H9 (cell line): Measurements from ENCODE around the gene SPOUT1. TPM values are rescaled to one million over a fixed set of nuclear protein-coding genes. Genes with fewer than 3 reads are reported as not detected.

Source experiments
- DNase-seq: peaks from one replicate; pipeline ENCODE4 v3.0.0-alpha.2; 2017
- H2AFZ ChIP-seq: one replicate; pipeline ENCODE4 v1.6.1; 2013; ENCODE audit warnings: mild to moderate bottlenecking, low read length, control low read depth, moderate library complexity
- H2AK5ac ChIP-seq: 2 replicates; pipeline ENCODE4 v1.6.1; 2013; ENCODE audit warnings: low read length, control low read depth, mixed read lengths; ENCODE audit not compliant: insufficient read length
- H2BK120ac ChIP-seq: one replicate; pipeline ENCODE4 v1.6.1; 2013; ENCODE audit warnings: low read depth, mild to moderate bottlenecking, low read length, control low read depth, inconsistent platforms; ENCODE audit not compliant: poor library complexity, severe bottlenecking
- H2BK12ac ChIP-seq: 2 replicates; pipeline ENCODE4 v1.6.1; 2013; ENCODE audit warnings: low read length, control low read depth, mixed read lengths, low read depth; ENCODE audit not compliant: insufficient read length
- H2BK15ac ChIP-seq: 2 replicates; pipeline ENCODE4 v1.6.1; 2013; ENCODE audit warnings: low read depth, low read length, control low read depth
- H2BK20ac ChIP-seq: one replicate; pipeline ENCODE4 v1.6.1; 2013; ENCODE audit warnings: low read depth, mild to moderate bottlenecking, low read length, control low read depth, inconsistent platforms; ENCODE audit not compliant: poor library complexity, severe bottlenecking
- H2BK5ac ChIP-seq: 2 replicates; pipeline ENCODE4 v1.6.1; 2013; ENCODE audit warnings: low read length, control low read depth, mixed read lengths; ENCODE audit not compliant: insufficient read length
- H3K14ac ChIP-seq: 2 replicates; pipeline ENCODE4 v1.6.1; 2013; ENCODE audit warnings: low read length, control low read depth; ENCODE audit not compliant: insufficient read depth
- H3K18ac ChIP-seq: 2 replicates; pipeline ENCODE4 v1.6.1; 2013; ENCODE audit warnings: low read depth, mild to moderate bottlenecking, mixed read lengths, low read length, control low read depth; ENCODE audit not compliant: insufficient read length
- H3K23ac ChIP-seq: 2 replicates; pipeline ENCODE4 v1.6.1; 2013; ENCODE audit warnings: low read length, control low read depth, mixed read lengths, low read depth; ENCODE audit not compliant: insufficient read length
- H3K23me2 ChIP-seq: 2 replicates; pipeline ENCODE4 v1.6.1; 2013; ENCODE audit warnings: low read depth, mild to moderate bottlenecking, mixed read lengths, low read length, control low read depth; ENCODE audit not compliant: insufficient read length, poor library complexity, severe bottlenecking
- H3K27ac ChIP-seq: 2 replicates; pipeline ENCODE4 v1.5.1; 2013; ENCODE audit warnings: low read length, control low read depth, mixed read lengths, low read depth; ENCODE audit not compliant: insufficient read length
- H3K27me3 ChIP-seq: 2 replicates; pipeline ENCODE4 v1.6.1; 2013; ENCODE audit warnings: low read length, control low read depth, inconsistent platforms; ENCODE audit not compliant: insufficient read depth
- H3K4ac ChIP-seq: 2 replicates; pipeline ENCODE4 v1.6.1; 2013; ENCODE audit warnings: low read depth, mild to moderate bottlenecking, control low read depth, inconsistent platforms, low read length, moderate library complexity
- H3K4me1 ChIP-seq: 2 replicates; pipeline ENCODE4 v1.6.1; 2013; ENCODE audit warnings: low read length, control low read depth, inconsistent platforms; ENCODE audit not compliant: insufficient read depth
- H3K4me2 ChIP-seq: 2 replicates; pipeline ENCODE4 v1.6.1; 2013; ENCODE audit warnings: low read length, control low read depth, mixed read lengths; ENCODE audit not compliant: insufficient read length, insufficient read depth
- H3K56ac ChIP-seq: 2 replicates; pipeline ENCODE4 v1.6.1; 2013; ENCODE audit warnings: low read depth, mild to moderate bottlenecking, mixed read lengths, low read length, control low read depth; ENCODE audit not compliant: insufficient read length
- H3K79me1 ChIP-seq: 2 replicates; pipeline ENCODE4 v1.6.1; 2013; ENCODE audit warnings: low read depth, mild to moderate bottlenecking, moderate library complexity, low read length, control low read depth, inconsistent platforms; ENCODE audit not compliant: insufficient read depth, poor library complexity, severe bottlenecking
- H3K79me2 ChIP-seq: 2 replicates; pipeline ENCODE4 v1.6.1; 2013; ENCODE audit warnings: low read length, control low read depth, inconsistent platforms; ENCODE audit not compliant: insufficient read depth
- H3K9ac ChIP-seq: 2 replicates; pipeline ENCODE4 v1.6.1; 2013; ENCODE audit warnings: low read length, control low read depth, mixed read lengths; ENCODE audit not compliant: insufficient read length; ENCODE audit errors: extremely low read depth
- H3K9me3 ChIP-seq: one replicate; pipeline ENCODE4 v1.6.1; 2013; ENCODE audit warnings: low read depth, low read length, inconsistent platforms; ENCODE audit not compliant: control insufficient read depth
- H3T11ph ChIP-seq: one replicate; pipeline ENCODE4 v1.6.1; 2013; ENCODE audit warnings: mild to moderate bottlenecking, low read length, control low read depth, inconsistent platforms
- H4K20me1 ChIP-seq: one replicate; pipeline ENCODE4 v1.6.1; 2013; ENCODE audit not compliant: control insufficient read depth, insufficient read length, insufficient read depth
- H4K5ac ChIP-seq: 2 replicates; pipeline ENCODE4 v1.6.1; 2013; ENCODE audit warnings: low read depth, mild to moderate bottlenecking, mixed read lengths, low read length, control low read depth; ENCODE audit not compliant: insufficient read length
- H4K8ac ChIP-seq: replicated peaks from 2 replicates; pipeline ENCODE4 v1.6.1; 2013; ENCODE audit warnings: low read length, control low read depth, mixed read lengths, low read depth; ENCODE audit not compliant: insufficient read length
- H4K91ac ChIP-seq: 2 replicates; pipeline ENCODE4 v1.6.1; 2013; ENCODE audit warnings: low read depth, mild to moderate bottlenecking, moderate library complexity, mixed read lengths, low read length, control low read depth; ENCODE audit not compliant: insufficient read length
- H3K27ac Mint-ChIP-seq, 3 experiments: 2 replicates in 2 of 3; 3 replicates in 1 of 3; pipeline ENCODE4 v1.8.0; 2020 to 2021; ENCODE audit warnings: mixed read lengths in 3 of 3, mild to moderate bottlenecking in 1 of 3, moderate library complexity in 1 of 3
- H3K27me3 Mint-ChIP-seq: 2 replicates; pipeline ENCODE4 v1.8.0; 2021; ENCODE audit warnings: low read depth, mild to moderate bottlenecking, moderate library complexity, mixed read lengths
- H3K36me3 Mint-ChIP-seq, 3 experiments: 2 replicates in 2 of 3; 3 replicates in 1 of 3; pipeline ENCODE4 v1.8.0; 2020 to 2021; ENCODE audit warnings: low read depth in 3 of 3, mixed read lengths in 3 of 3; ENCODE audit not compliant: insufficient read depth in 1 of 3
- H3K4me1 Mint-ChIP-seq, 2 experiments: 2 replicates each; pipeline ENCODE4 v1.8.0; 2020; ENCODE audit warnings: mixed read lengths in 2 of 2
- H3K4me3 Mint-ChIP-seq, 2 experiments: 2 replicates in 1 of 2; 3 replicates in 1 of 2; pipeline ENCODE4 v1.8.0; 2020 to 2021; ENCODE audit warnings: mild to moderate bottlenecking in 2 of 2, mixed read lengths in 2 of 2, moderate library complexity in 1 of 2
- H3K9me3 Mint-ChIP-seq, 2 experiments: 2 replicates in 1 of 2; 3 replicates in 1 of 2; pipeline ENCODE4 v1.8.0; 2020; ENCODE audit warnings: mild to moderate bottlenecking in 2 of 2, mixed read lengths in 2 of 2, moderate library complexity in 1 of 2
- CTCF ChIP-seq: fragments of 200-600 bp; sonication (generic); conservative IDR thresholded peaks from 3 replicates; pipeline ENCODE4 v1.8.0; 2021; ENCODE audit warnings: antibody characterized with exemption, mild to moderate bottlenecking
- WGBS: extraction: QIAGEN DNeasy Blood & Tissue Kit; methylation state at CpG from one replicate; pipeline ENCODE4 v1.1.7; 2013; ENCODE audit warnings: missing lambda C conversion rate, low lambda C conversion rate, mixed read lengths; ENCODE audit not compliant: insufficient read length; ENCODE audit errors: extremely low coverage; 5-methylcytosine and 5-hydroxymethylcytosine counted together
- total RNA-seq: library from RNA; stranded (reverse); gene quantifications from 2 replicates; pipeline ENCODE4 v1.2.1, GENCODE V29; 2021

The SPOUT1 gene
- total RNA-seq, 1 experiment from 2014 or later = 86.3 TPM

- H2BK5ac ChIP-seq = no peak overlapping the region
- DNase-seq = no peak
- TF ChIP-seq CTCF = no peak
- Mint-ChIP-seq H3K4me1 (no peaks in the 10 kb centered on the region), H3K27ac (peak overlapping the region in 1 of 3 experiments; percentile 40; a peak in 1 of 7 replicates), H3K27me3 (no peaks in the 10 kb centered on the region), H3K9me3 (no peaks in the 10 kb centered on the region), H3K4me3 (no peak overlapping the region), H3K36me3 (peaks cover 2 to 51% (median 44%) of the 10 kb centered on the region in 3 experiments; a peak in 5 of 7 replicates)
- H2BK15ac ChIP-seq = no peak overlapping the region
- no peaks in the 10 kb centered on the region for H4K20me1 ChIP-seq
- no peaks in the 10 kb centered on the region for H3K4me1 ChIP-seq
- no peak overlapping the region for H3K23ac ChIP-seq
- H4K5ac ChIP-seq = no peak overlapping the region
- H3K27me3 ChIP-seq = no peaks in the 10 kb centered on the region
- no peaks in the 10 kb centered on the region for H3K9me3 ChIP-seq
- H3K14ac ChIP-seq = no peak overlapping the region
- H2BK120ac ChIP-seq = no peak overlapping the region
- no CpG with 5 or more reads among the region's 14 CpGs for WGBS
- no peaks in the 10 kb centered on the region for H3K23me2 ChIP-seq
- H3K9ac ChIP-seq = no peak overlapping the region
- no peak overlapping the region for H4K8ac ChIP-seq
- H3K18ac ChIP-seq = no peak overlapping the region
- H2AFZ ChIP-seq = no peak overlapping the region
- no peak overlapping the region for H3K27ac ChIP-seq
- no peak overlapping the region for H3K4ac ChIP-seq
- H3K4me2 ChIP-seq = no peak overlapping the region
- no peak overlapping the region for H3T11ph ChIP-seq
- H2BK20ac ChIP-seq = no peak overlapping the region
- no peak overlapping the region for H4K91ac ChIP-seq
- no peaks in the 10 kb centered on the region for H3K79me1 ChIP-seq
- H3K79me2 ChIP-seq = no peaks in the 10 kb centered on the region
- H2BK12ac ChIP-seq = no peak overlapping the region
- no peak overlapping the region for H3K56ac ChIP-seq
- H2AK5ac ChIP-seq = no peak overlapping the region
These were observed 23.9 kb downstream of the SPOUT1 start for GRCh38 chr9:128805661-128806060.
